Activated CD8-positive, alpha-beta memory T cell treated with anti-CD3 and anti-CD28 coated beads for 4 hours (primary cell): ENCODE data around the gene MEIOC.
"Not testable (repeated sequence)": the region's sequence is repeated elsewhere in the genome, so short reads cannot be mapped to it uniquely, and the experiment has no call there.

ENCODE experiments used
- DNase-seq, 2 donors: peaks; one replicate each; pipeline ENCODE4 v3.0.0-alpha.2; 2020; ENCODE audit warnings: low read depth in 2 of 2

The MEIOC gene

GRCh38 chr17:44647736-44648135 is 8.5 kb upstream of the MEIOC start:
- DNase-seq = no peak

GRCh38 chr17:44648963-44649362 is 7.3 kb upstream of the MEIOC start:
- no peak for DNase-seq

- DNase-seq = no peak
Measured at GRCh38 chr17:44651228-44651627, 5.0 kb upstream of the MEIOC start.

GRCh38 chr17:44652727-44653126 is 3.5 kb upstream of the MEIOC start:
- DNase-seq = no peak

GRCh38 chr17:44653384-44653783 is 2.9 kb upstream of the MEIOC start:
- DNase-seq = no peak

- no peak for DNase-seq
Measured at GRCh38 chr17:44653954-44654353, 2.3 kb upstream of the MEIOC start.

- DNase-seq = no peak
Measured at GRCh38 chr17:44661835-44662234, 5.6 kb downstream of the MEIOC start.

GRCh38 chr17:44663095-44663494 is 6.8 kb downstream of the MEIOC start:
- no peak for DNase-seq

GRCh38 chr17:44664867-44665266 is 8.6 kb downstream of the MEIOC start:
- no peak for DNase-seq

GRCh38 chr17:44666006-44666405 is 9.7 kb downstream of the MEIOC start:
- DNase-seq = no peak

GRCh38 chr17:44672479-44673093 is 16.3 kb downstream of the MEIOC start:
- DNase-seq = no peak

- DNase-seq = no peak
Measured at GRCh38 chr17:44673893-44674292, 17.6 kb downstream of the MEIOC start.

- DNase-seq = no peak
Measured at GRCh38 chr17:44677136-44677535, 20.9 kb downstream of the MEIOC start.

GRCh38 chr17:44683303-44683702 is 27.0 kb downstream of the MEIOC start:
- not testable (repeated sequence) for DNase-seq

GRCh38 chr17:44687756-44688155 is 31.5 kb downstream of the MEIOC start:
- DNase-seq = no peak

- DNase-seq = no peak
Measured at GRCh38 chr17:44688200-44688599, 31.9 kb downstream of the MEIOC start.

- no peak for DNase-seq
Measured at GRCh38 chr17:44688675-44689476, 32.6 kb downstream of the MEIOC start.

- DNase-seq = peak; percentile 82 to 84
Measured at GRCh38 chr17:44689477-44690217, 33.4 kb downstream of the MEIOC start, which contains the start of gene CCDC43. CCDC43 (minus strand) TSS chr17:44689776; CDS start chr17:44689753, 23 bp downstream.

- not testable (repeated sequence) for DNase-seq
Measured at GRCh38 chr17:44690746-44691306, 34.6 kb downstream of the MEIOC start.

GRCh38 chr17:44693609-44694008 is 37.3 kb downstream of the MEIOC start:
- DNase-seq = no peak

- DNase-seq = not testable (repeated sequence)
Measured at GRCh38 chr17:44700288-44700687, 44.0 kb downstream of the MEIOC start.

- no peak for DNase-seq
Measured at GRCh38 chr17:44707755-44708400, 51.6 kb downstream of the MEIOC start.
